Adrenal gland (tissue), 5 donors: ENCODE results near the gene IL4R.

Experiments used
- CTCF ChIP-seq, 6 experiments: fragments of 450-650 bp in 4 of 6; fragments of 200-600 bp in 2 of 6; sonication (generic) in 1 of 6; IDR thresholded peaks; 1 replicate in 5 of 6; 2 replicates in 1 of 6; pipeline versions ENCODE4 v1.5.1 to v1.8.0; 2016 to 2021; ENCODE audit warnings: antibody characterized with exemption in 6 of 6, mild to moderate bottlenecking in 2 of 6, moderate library complexity in 1 of 6
- POLR2A ChIP-seq, 2 donors: fragments of 450-650 bp; IDR thresholded peaks; one replicate each; pipeline ENCODE4 v1.6.1; 2017; ENCODE audit warnings: antibody characterized with exemption in 2 of 2, mild to moderate bottlenecking in 2 of 2, moderate library complexity in 1 of 2
- donor health status: DM: no; HTN: no; CAD: no.

- TF ChIP-seq POLR2A (IDR thresholded peaks at IDR 0.05) (no peak), CTCF (IDR thresholded peaks at IDR 0.05) (no peak)
These were observed 7.5 kb downstream of the IL4R start for GRCh38 chr16:27321013-27321915.
